ENCODE measurements around the gene WASF3. TPM values are rescaled to one million over a fixed set of nuclear protein-coding genes. Genes with fewer than 3 reads are reported as not detected.

Gene WASF3
- total RNA-seq, 1 donor from 2014 or later: 106 TPM

DNA sequence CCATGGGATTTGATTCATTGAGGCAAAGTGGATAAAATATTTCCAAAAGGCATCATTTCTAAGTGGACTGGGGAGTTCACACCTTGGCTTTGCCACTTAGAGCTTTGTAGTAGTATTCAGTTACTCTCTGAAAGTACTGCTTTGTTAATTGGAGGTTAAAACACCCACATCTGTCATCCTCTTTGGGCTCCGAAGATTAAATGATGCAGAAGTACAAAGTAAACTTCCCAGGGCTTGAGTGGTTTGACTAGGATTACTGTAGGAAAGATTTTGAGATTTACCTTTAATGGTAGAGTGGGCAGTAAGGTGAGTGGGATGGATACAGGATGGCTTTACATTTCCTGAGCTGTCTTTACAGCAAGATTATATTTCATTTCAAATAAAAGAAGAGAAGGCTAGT lies 42.4 kb downstream of the WASF3 start:
- peaks cover 68% of the 10 kb centered on the region for H4K20me1 ChIP-seq (ENCODE audit: low read depth)
- peaks cover 31% of the 10 kb centered on the region for H3K4me1 ChIP-seq
- Mint-ChIP-seq H3K27me3 (ENCODE audit: insufficient read depth, low read depth) (peaks cover 2% of the 10 kb centered on the region), H3K27ac (no peak overlapping the region), H3K36me3 (peaks cover 33% of the 10 kb centered on the region), H3K9me3 (peaks cover 39% of the 10 kb centered on the region), H3K4me3 (no peak overlapping the region), H3K4me1 (peaks cover 4% of the 10 kb centered on the region)
- no peak overlapping the region for H3K9ac ChIP-seq
- peaks cover 12% of the 10 kb centered on the region for H3K36me3 ChIP-seq
- H3K4me3 ChIP-seq: no peak overlapping the region
- no peak for DNase-seq (ENCODE audit: low spot score)
- peaks cover 4% of the 10 kb centered on the region for H3F3A ChIP-seq (ENCODE audit: low read depth)
- H3K27ac ChIP-seq: no peak overlapping the region
- H2AFZ ChIP-seq (replicated peaks): no peak overlapping the region
- H3K4me2 ChIP-seq: peak overlapping the region; percentile 3
- H3K27me3 ChIP-seq: no peaks in the 10 kb centered on the region
- TF ChIP-seq, protein P1, sequence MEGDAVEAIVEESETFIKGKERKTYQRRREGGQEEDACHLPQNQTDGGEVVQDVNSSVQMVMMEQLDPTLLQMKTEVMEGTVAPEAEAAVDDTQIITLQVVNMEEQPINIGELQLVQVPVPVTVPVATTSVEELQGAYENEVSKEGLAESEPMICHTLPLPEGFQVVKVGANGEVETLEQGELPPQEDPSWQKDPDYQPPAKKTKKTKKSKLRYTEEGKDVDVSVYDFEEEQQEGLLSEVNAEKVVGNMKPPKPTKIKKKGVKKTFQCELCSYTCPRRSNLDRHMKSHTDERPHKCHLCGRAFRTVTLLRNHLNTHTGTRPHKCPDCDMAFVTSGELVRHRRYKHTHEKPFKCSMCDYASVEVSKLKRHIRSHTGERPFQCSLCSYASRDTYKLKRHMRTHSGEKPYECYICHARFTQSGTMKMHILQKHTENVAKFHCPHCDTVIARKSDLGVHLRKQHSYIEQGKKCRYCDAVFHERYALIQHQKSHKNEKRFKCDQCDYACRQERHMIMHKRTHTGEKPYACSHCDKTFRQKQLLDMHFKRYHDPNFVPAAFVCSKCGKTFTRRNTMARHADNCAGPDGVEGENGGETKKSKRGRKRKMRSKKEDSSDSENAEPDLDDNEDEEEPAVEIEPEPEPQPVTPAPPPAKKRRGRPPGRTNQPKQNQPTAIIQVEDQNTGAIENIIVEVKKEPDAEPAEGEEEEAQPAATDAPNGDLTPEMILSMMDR (IDR thresholded peaks at IDR 0.05): no peak
- TF ChIP-seq EZH2phosphoT487 (IDR thresholded peaks at IDR 0.05): no peak
- TF ChIP-seq EZH2 (IDR thresholded peaks at IDR 0.05): no peak
- peaks cover 13% of the 10 kb centered on the region for H3K9me3 ChIP-seq (ENCODE audit: low read depth)
- H3K79me2 ChIP-seq (ENCODE audit: low read depth): peaks cover 96% of the 10 kb centered on the region

DNA sequence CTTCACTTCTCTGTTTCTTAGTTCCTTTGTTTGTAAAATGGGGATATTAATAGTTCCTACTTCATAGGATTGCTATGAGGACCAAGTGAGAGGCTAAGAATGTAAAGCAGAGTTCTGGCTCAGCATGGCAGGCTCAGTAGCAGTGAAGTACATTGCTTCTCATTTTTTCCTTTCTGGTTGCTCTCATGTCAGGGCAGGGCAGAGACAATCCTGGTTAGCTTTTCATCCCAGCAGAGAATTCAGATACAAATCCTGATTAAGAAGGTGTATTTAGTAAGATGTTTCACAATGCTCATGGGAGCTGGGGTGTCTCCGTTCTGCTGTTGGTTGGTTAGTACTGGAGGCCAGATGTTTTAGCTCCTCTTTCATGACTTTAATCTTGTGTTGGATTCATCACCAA lies 42.9 kb downstream of the WASF3 start:
- Mint-ChIP-seq H3K4me1 (peaks cover 6% of the 10 kb centered on the region), H3K4me3 (no peak overlapping the region), H3K27me3 (ENCODE audit: insufficient read depth, low read depth) (peaks cover 2% of the 10 kb centered on the region), H3K9me3 (peaks cover 37% of the 10 kb centered on the region), H3K27ac (no peak overlapping the region), H3K36me3 (peaks cover 31% of the 10 kb centered on the region)
- no peak for TF ChIP-seq EZH2 (IDR thresholded peaks at IDR 0.05)
- TF ChIP-seq, protein P1 (IDR thresholded peaks at IDR 0.05): no peak
- no peak for TF ChIP-seq EZH2phosphoT487 (IDR thresholded peaks at IDR 0.05)
- H3K27me3 ChIP-seq: no peaks in the 10 kb centered on the region
- no peak overlapping the region for H3K27ac ChIP-seq
- peaks cover 36% of the 10 kb centered on the region for H3K4me1 ChIP-seq
- peaks cover 13% of the 10 kb centered on the region for H3K9me3 ChIP-seq (ENCODE audit: low read depth)
- H2AFZ ChIP-seq (replicated peaks): no peak overlapping the region
- H3F3A ChIP-seq (ENCODE audit: low read depth): peaks cover 9% of the 10 kb centered on the region
- no peak for DNase-seq (ENCODE audit: low spot score)
- H3K9ac ChIP-seq: no peak overlapping the region
- H4K20me1 ChIP-seq (ENCODE audit: low read depth): peaks cover 71% of the 10 kb centered on the region
- no peak overlapping the region for H3K4me2 ChIP-seq
- peaks cover 96% of the 10 kb centered on the region for H3K79me2 ChIP-seq (ENCODE audit: low read depth)
- peaks cover 12% of the 10 kb centered on the region for H3K36me3 ChIP-seq
- H3K4me3 ChIP-seq: no peak overlapping the region

DNA sequence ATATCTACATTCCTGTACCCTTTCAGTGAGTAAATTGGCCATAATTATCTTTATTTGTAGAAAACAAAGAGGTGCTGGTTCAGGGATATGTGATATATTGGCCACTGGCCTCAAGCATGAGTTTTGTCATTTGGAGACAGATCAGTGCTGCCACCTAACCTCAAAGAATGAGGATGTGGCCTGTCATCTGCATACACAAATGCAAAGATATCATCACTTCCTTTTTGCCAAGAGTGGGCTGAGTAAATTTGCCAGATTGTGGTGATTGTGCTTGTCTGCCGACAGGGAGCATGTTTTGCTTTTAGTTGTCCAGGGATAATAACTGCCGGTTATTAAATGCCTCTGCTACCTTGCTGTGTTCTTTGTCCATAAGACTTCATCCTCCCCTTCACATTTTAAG lies 44.2 kb downstream of the WASF3 start:
- H2AFZ ChIP-seq (replicated peaks): no peak overlapping the region
- H3K4me3 ChIP-seq: no peak overlapping the region
- no peak overlapping the region for H3K4me2 ChIP-seq
- TF ChIP-seq, protein P1 (IDR thresholded peaks at IDR 0.05): no peak
- no peak for TF ChIP-seq EZH2phosphoT487 (IDR thresholded peaks at IDR 0.05)
- TF ChIP-seq EZH2 (IDR thresholded peaks at IDR 0.05): no peak
- peaks cover 2% of the 10 kb centered on the region for H3K27me3 Mint-ChIP-seq (ENCODE audit: insufficient read depth, low read depth)
- H3K4me1 Mint-ChIP-seq: peaks cover 8% of the 10 kb centered on the region
- H3K4me1 ChIP-seq: peaks cover 39% of the 10 kb centered on the region
- DNase-seq (ENCODE audit: low spot score): no peak
- peaks cover 24% of the 10 kb centered on the region for H3K9me3 Mint-ChIP-seq
- H3K79me2 ChIP-seq (ENCODE audit: low read depth): peaks cover 96% of the 10 kb centered on the region
- no peak overlapping the region for H3K27ac Mint-ChIP-seq
- H3K9ac ChIP-seq: no peak overlapping the region
- no peak overlapping the region for H3K27ac ChIP-seq
- H3K4me3 Mint-ChIP-seq: no peak overlapping the region
- H4K20me1 ChIP-seq (ENCODE audit: low read depth): peaks cover 85% of the 10 kb centered on the region
- peaks cover under 1% of the 10 kb centered on the region for H3K36me3 ChIP-seq
- peaks cover 12% of the 10 kb centered on the region for H3F3A ChIP-seq (ENCODE audit: low read depth)
- H3K27me3 ChIP-seq: no peaks in the 10 kb centered on the region
- H3K9me3 ChIP-seq (ENCODE audit: low read depth): peaks cover 6% of the 10 kb centered on the region
- H3K36me3 Mint-ChIP-seq: peaks cover 22% of the 10 kb centered on the region
